ENCODE results near the gene PIAS2. TPM values are rescaled to one million over a fixed set of nuclear protein-coding genes. Genes with fewer than 3 reads are reported as not detected.
A peak's percentile ranks its signal among the peaks of the same experiment; 100 is the strongest.
"Not testable (repeated sequence)": the region's sequence is repeated elsewhere in the genome, so short reads cannot be mapped to it uniquely, and the experiment has no call there.

PIAS2 gene, protein sequence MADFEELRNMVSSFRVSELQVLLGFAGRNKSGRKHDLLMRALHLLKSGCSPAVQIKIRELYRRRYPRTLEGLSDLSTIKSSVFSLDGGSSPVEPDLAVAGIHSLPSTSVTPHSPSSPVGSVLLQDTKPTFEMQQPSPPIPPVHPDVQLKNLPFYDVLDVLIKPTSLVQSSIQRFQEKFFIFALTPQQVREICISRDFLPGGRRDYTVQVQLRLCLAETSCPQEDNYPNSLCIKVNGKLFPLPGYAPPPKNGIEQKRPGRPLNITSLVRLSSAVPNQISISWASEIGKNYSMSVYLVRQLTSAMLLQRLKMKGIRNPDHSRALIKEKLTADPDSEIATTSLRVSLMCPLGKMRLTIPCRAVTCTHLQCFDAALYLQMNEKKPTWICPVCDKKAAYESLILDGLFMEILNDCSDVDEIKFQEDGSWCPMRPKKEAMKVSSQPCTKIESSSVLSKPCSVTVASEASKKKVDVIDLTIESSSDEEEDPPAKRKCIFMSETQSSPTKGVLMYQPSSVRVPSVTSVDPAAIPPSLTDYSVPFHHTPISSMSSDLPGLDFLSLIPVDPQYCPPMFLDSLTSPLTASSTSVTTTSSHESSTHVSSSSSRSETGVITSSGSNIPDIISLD
- 36.4 and 38.5 TPM in 2 replicates for total RNA-seq (ENCODE audit: low replicate concordance)

- peak within 1 kb of the TSS; percentile 88 for H3K4me3 ChIP-seq (ENCODE audit: low read depth, low read length)
- peak; percentile 52 for DNase-seq (ENCODE audit: low read depth)
- TF ChIP-seq, protein P1, sequence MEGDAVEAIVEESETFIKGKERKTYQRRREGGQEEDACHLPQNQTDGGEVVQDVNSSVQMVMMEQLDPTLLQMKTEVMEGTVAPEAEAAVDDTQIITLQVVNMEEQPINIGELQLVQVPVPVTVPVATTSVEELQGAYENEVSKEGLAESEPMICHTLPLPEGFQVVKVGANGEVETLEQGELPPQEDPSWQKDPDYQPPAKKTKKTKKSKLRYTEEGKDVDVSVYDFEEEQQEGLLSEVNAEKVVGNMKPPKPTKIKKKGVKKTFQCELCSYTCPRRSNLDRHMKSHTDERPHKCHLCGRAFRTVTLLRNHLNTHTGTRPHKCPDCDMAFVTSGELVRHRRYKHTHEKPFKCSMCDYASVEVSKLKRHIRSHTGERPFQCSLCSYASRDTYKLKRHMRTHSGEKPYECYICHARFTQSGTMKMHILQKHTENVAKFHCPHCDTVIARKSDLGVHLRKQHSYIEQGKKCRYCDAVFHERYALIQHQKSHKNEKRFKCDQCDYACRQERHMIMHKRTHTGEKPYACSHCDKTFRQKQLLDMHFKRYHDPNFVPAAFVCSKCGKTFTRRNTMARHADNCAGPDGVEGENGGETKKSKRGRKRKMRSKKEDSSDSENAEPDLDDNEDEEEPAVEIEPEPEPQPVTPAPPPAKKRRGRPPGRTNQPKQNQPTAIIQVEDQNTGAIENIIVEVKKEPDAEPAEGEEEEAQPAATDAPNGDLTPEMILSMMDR (IDR thresholded peaks at IDR 0.05; ENCODE audit: insufficient read depth, low read length): no peak
Observed at GRCh38 chr18:46917108-46917802, at the start of gene PIAS2, which contains the start of gene KATNAL2. Gene PIAS2, minus strand, starts transcription at chr18:46917507. Its CDS starts 162 bp downstream, at chr18:46917345. Gene KATNAL2, plus strand, starts transcription at chr18:46917602. Its CDS starts 29,271 bp downstream, at chr18:46946873.

GRCh38 chr18:46966266-46966665 lies 49.0 kb upstream of the PIAS2 start:
- DNase-seq (ENCODE audit: low read depth); H3K4me3 ChIP-seq (ENCODE audit: low read depth, low read length): not testable (repeated sequence)

DNA sequence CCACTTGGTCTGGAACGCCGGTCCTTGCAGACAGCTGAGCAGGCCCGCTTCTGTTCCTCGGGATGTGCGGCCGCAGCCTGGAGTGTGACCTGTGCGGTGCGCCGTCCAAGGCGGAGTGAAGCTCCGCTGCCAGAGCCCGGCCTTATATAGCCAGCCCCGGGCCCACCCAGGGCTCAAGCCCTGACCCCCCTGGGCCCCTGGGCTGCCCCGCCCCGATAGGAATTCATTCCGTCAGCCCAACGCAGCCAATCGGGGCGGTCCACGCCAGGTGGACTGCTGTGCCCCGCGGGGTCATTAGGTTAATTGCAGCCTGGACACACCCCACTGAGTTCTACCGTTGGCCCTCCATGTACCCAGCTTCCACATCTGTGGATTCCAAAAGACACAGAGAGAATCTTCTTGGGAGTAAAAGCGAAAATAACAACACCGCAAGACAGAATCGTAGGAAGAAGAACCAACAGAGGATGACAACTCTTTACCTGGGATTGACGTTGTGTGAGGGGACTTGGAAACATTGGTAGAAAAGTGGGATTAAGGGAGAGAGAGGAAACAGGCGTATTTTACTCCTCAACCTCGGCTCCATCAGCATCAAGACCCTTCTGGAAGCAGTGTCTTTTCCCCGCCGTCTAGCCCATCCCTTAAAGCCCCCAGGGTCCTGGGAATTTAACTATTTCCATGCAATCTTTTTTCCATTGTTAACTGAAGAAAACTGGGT lies 47.4 kb upstream of the PIAS2 start:
- DNase-seq (ENCODE audit: low read depth): not testable (repeated sequence)

DNA sequence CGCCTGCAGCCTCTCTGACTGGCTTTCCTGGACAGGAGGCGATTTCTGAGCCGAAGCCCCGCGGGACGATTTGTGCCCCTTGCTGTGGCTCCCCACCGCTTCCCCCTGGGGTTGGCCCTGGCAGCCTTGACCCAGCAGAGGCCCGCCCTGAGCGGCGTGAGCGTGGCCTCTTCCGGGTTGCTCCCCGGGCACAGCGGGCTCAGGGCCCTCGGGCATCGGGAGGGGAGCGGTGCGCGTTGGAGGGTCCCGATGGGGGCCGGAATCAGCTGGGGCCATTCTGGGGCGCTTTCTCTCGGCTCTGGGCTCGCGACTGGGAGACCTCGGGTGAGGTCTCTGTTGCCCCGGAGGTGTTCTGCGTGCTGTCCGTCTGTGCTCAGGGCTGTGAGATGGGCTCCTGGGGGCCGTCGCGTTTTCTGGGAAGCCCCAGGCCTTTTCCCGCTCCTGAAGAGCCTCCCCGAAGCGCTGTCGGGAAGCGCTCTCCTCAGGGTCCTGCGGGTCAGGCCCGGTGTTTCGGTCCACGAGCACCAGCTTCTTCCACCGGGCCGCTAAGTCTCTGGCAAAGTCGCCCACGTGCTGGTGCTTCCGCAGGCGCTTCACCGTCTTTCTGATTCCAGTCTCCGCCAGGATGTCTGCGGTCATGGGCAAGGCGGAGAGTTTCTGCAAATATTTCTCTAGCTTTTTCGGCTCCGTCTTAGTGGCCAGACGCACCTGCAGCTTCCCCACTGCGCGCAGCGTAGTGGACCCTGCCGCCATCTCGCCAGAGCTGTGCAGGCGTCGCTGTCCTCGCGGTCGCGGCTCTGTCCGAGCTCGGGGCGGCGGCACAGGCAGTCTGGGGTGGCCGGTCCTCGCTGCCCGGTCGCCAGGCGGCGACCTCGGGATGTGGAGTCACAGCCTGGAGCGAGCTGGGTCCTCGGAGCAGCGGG lies 46.6 kb upstream of the PIAS2 start:
- H3K4me3 ChIP-seq (ENCODE audit: low read depth, low read length); DNase-seq (ENCODE audit: low read depth): not testable (repeated sequence)

More for the DNA sequence above, 47.4 kb upstream of the PIAS2 start:
- H3K4me3 ChIP-seq (ENCODE audit: low read depth, low read length): not testable (repeated sequence)

GRCh38 chr18:46958209-46958608 lies 40.9 kb upstream of the PIAS2 start:
- H3K4me3 ChIP-seq (ENCODE audit: low read depth, low read length): no peak overlapping the region
- no peak for DNase-seq (ENCODE audit: low read depth)
- TF ChIP-seq, protein P1 (IDR thresholded peaks at IDR 0.05; ENCODE audit: insufficient read depth, low read length): no peak

DNA sequence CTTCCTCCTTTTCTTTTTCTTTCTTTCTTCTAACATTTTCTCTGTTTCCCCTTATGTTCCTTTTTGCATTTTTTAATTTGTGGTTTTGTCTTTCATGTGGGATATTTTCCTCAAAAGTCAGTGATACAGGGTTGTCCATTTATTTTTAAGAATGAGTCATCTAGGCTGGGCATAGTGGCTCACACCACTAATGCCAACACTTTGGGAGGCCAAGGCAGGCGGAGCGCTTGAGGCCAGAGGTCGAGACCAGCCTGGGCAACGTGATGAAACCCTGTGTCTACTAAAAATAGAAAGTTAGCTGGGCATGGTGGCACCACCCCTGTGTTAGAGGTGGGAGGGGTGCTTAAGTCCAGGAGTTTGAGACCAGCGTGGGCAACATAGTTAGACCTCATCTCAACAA lies 35.9 kb upstream of the PIAS2 start:
- DNase-seq (ENCODE audit: low read depth): no peak
- H3K4me3 ChIP-seq (ENCODE audit: low read depth, low read length): no peak overlapping the region
- TF ChIP-seq, protein P1 (IDR thresholded peaks at IDR 0.05; ENCODE audit: insufficient read depth, low read length): no peak

- DNase-seq (ENCODE audit: low read depth): peak; percentile 5
- no peak overlapping the region for H3K4me3 ChIP-seq (ENCODE audit: low read depth, low read length)
- TF ChIP-seq, protein P1 (IDR thresholded peaks at IDR 0.05; ENCODE audit: insufficient read depth, low read length): no peak
Observed at GRCh38 chr18:46950064-46950656, 32.9 kb upstream of the PIAS2 start.
